ENCODE results near the gene PCDH9. TPM values are rescaled to one million over a fixed set of nuclear protein-coding genes. Genes with fewer than 3 reads are reported as not detected.
A peak's percentile ranks its signal among the peaks of the same experiment; 100 is the strongest.

The PCDH9 gene
- total RNA-seq, 1 donor from 2014 or later = 1.7 TPM

- peaks cover 5% of the 10 kb centered on the region for H3K4me1 Mint-ChIP-seq (ENCODE audit: low read depth)
- no peaks in the 10 kb centered on the region for H3K27me3 Mint-ChIP-seq
- DNase-seq (ENCODE audit: low spot score, unreplicated experiment) = no peak
- H3K36me3 Mint-ChIP-seq (ENCODE audit: insufficient read depth) = no peaks in the 10 kb centered on the region
- no peak overlapping the region for H3K4me3 Mint-ChIP-seq (ENCODE audit: low read depth)
- TF ChIP-seq CTCF (IDR thresholded peaks at IDR 0.05; ENCODE audit: unreplicated experiment) = no peak
- no peak overlapping the region for H3K27ac Mint-ChIP-seq
- H3K9me3 Mint-ChIP-seq (ENCODE audit: low read depth) = no peaks in the 10 kb centered on the region
Measured at GRCh38 chr13:67235265-67235664, 5.1 kb upstream of the PCDH9 start.

DNA sequence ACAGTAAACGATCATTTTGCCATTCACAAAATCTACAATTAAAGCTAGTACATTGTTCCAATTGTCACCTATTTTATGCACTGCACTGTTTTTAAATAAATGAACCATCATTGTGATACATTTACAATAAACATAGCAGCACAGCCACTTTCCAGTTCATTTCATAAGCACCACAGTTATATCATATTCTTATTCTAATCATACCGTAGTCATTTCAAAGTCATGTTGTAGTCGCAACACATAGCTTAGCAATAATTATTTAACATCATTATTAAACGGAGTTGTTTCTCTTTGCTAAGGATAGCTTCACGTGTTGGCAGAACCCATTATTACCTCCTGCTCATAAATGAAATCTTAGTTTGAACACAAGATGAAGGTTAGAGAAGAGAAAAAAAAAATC lies 2.2 kb upstream of the PCDH9 start:
- H3K4me3 Mint-ChIP-seq (ENCODE audit: low read depth) = no peak overlapping the region
- no peaks in the 10 kb centered on the region for H3K36me3 Mint-ChIP-seq (ENCODE audit: insufficient read depth)
- no peaks in the 10 kb centered on the region for H3K9me3 Mint-ChIP-seq (ENCODE audit: low read depth)
- H3K27me3 Mint-ChIP-seq = no peaks in the 10 kb centered on the region
- no peak for TF ChIP-seq CTCF (IDR thresholded peaks at IDR 0.05; ENCODE audit: unreplicated experiment)
- DNase-seq (ENCODE audit: low spot score, unreplicated experiment) = no peak
- peak overlapping the region; percentile 62 for H3K27ac Mint-ChIP-seq
- H3K4me1 Mint-ChIP-seq (ENCODE audit: low read depth) = peaks cover 5% of the 10 kb centered on the region

- H3K27ac Mint-ChIP-seq = peak overlapping the region; percentile 85
- H3K4me3 Mint-ChIP-seq (ENCODE audit: low read depth) = no peak overlapping the region
- H3K4me1 Mint-ChIP-seq (ENCODE audit: low read depth) = peaks cover 4% of the 10 kb centered on the region
- H3K9me3 Mint-ChIP-seq (ENCODE audit: low read depth) = no peaks in the 10 kb centered on the region
- TF ChIP-seq CTCF (IDR thresholded peaks at IDR 0.05; ENCODE audit: unreplicated experiment) = no peak
- DNase-seq (ENCODE audit: low spot score, unreplicated experiment) = no peak
- no peaks in the 10 kb centered on the region for H3K36me3 Mint-ChIP-seq (ENCODE audit: insufficient read depth)
- peaks cover 3% of the 10 kb centered on the region for H3K27me3 Mint-ChIP-seq
Measured at GRCh38 chr13:67231289-67232000, 1.3 kb upstream of the PCDH9 start.

DNA sequence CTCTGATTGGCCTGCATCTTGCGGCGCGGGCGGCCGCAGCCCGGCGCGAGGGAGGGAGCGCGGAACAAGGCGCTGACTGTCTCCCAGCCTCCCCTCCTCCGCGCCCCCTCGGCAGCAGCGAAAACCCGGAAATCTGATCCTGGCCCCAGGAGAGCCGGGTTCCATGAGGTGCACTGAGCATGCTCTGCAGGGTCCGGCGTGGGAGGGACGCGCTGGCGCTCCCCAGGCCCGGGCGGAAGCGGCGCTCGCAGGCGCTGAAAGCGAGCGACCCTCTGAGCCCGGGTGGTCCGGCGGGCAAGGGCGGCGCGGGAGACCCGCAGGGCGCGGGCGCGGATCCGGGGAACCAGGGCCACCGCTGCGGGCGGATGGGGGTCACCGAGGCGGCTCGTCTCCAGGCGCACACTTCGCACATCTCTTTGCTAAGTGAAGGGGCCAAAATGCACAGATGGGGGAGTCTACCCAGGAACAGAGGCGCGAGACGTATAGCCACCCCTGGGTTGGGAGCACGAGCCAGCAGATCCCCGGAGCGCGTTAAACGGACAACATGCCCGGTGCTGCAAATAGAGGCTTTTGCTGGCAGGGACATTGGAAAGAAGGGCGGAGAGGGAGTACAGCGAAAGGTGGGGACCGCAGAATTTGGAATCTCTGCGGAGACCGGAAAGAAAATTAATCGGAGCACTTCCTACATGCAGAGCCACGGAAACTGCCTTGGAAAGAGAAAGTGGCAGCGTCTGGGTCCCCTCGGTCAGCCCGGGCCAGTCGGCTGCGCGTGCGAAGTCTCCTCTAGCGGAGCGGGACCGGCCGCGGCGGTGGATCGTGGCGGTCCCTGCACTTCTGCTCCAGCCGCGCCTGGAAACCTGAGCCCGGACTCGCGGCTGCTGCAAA lies 510 bp upstream of the PCDH9 start:
- no peak for TF ChIP-seq CTCF (IDR thresholded peaks at IDR 0.05; ENCODE audit: unreplicated experiment)
- DNase-seq (ENCODE audit: low spot score, unreplicated experiment) = peak; percentile 94
- Mint-ChIP-seq H3K27me3 (peaks cover 6% of the 10 kb centered on the region), H3K9me3 (ENCODE audit: low read depth) (no peaks in the 10 kb centered on the region), H3K36me3 (ENCODE audit: insufficient read depth) (no peaks in the 10 kb centered on the region), H3K4me1 (ENCODE audit: low read depth) (peaks cover 4% of the 10 kb centered on the region), H3K27ac (peak overlapping the region; percentile 94), H3K4me3 (ENCODE audit: low read depth) (no peak overlapping the region)

- H3K27me3 Mint-ChIP-seq = peaks cover 12% of the 10 kb centered on the region
- no peak overlapping the region for H3K4me3 Mint-ChIP-seq (ENCODE audit: low read depth)
- no peak for TF ChIP-seq CTCF (IDR thresholded peaks at IDR 0.05; ENCODE audit: unreplicated experiment)
- no peak overlapping the region for H3K27ac Mint-ChIP-seq
- H3K9me3 Mint-ChIP-seq (ENCODE audit: low read depth) = no peaks in the 10 kb centered on the region
- DNase-seq (ENCODE audit: low spot score, unreplicated experiment) = no peak
- H3K4me1 Mint-ChIP-seq (ENCODE audit: low read depth) = peaks cover 7% of the 10 kb centered on the region
- H3K36me3 Mint-ChIP-seq (ENCODE audit: insufficient read depth) = no peaks in the 10 kb centered on the region
Measured at GRCh38 chr13:67228916-67229315, 1.2 kb downstream of the PCDH9 start.
